DOHH2 (cell line): ENCODE measurements around the gene RBM47.

Experiments used
- CTCF ChIP-seq: fragments of 200-600 bp; sonication (generic); IDR thresholded peaks from one replicate; pipeline ENCODE4 v1.5.1; 2014; ENCODE audit warnings: antibody characterized with exemption, mild to moderate bottlenecking, low read depth, low read length; ENCODE audit not compliant: poor library complexity, severe bottlenecking
- EZH2phosphoT487 ChIP-seq: fragments of 200-600 bp; sonication (generic); IDR thresholded peaks from 2 replicates; pipeline ENCODE4 v1.6.1; 2017; ENCODE audit warnings: borderline replicate concordance, mild to moderate bottlenecking, antibody characterized with exemption, low read length, moderate library complexity, mixed read lengths

DNA sequence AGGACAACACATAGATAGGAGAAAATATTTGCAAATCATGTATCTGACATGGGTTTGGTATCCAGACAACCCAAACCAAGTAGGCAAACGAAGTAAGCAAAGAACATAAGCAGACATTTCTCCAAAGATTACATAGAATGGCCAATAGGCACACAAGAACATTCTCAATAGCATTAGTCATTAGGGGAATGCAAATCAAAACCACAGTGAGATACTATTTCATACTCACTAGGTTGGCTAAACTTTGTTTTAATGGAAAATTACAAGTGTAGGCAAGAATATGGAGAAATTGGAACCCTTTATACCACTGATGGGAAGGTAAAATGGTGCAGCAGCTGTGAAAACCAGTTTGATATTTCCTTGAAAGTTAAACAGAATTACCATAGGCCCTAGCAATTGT, 219.8 kb downstream of the RBM47 start:
- no peak for TF ChIP-seq CTCF
- TF ChIP-seq EZH2phosphoT487, result no peak
